ENCODE data around the gene ZSCAN16. TPM values are rescaled to one million over a fixed set of nuclear protein-coding genes. Genes with fewer than 3 reads are reported as not detected.
"Not testable (repeated sequence)": the region's sequence is repeated elsewhere in the genome, so short reads cannot be mapped to it uniquely, and the experiment has no call there.

ZSCAN16 gene
- total and polyA plus RNA-seq, 2 experiments from 2014 or later, result 4.7 to 12.9 TPM

- not testable (repeated sequence) for H3K27ac ChIP-seq (ENCODE audit: low read depth); H2AFZ ChIP-seq; H3K4me1 ChIP-seq (ENCODE audit: insufficient read depth); H3K4me1 Mint-ChIP-seq; H3K36me3 ChIP-seq (ENCODE audit: insufficient read depth); H3K36me3 Mint-ChIP-seq (ENCODE audit: low read depth); H3K9me2 ChIP-seq (ENCODE audit: insufficient read depth); H4K20me1 ChIP-seq (replicated peaks; ENCODE audit: insufficient read depth); H3K27ac Mint-ChIP-seq; DNase-seq (ENCODE audit: low spot score); ATAC-seq; H3F3A ChIP-seq (replicated peaks; ENCODE audit: low read depth); H3K4me2 ChIP-seq; H3K4me3 ChIP-seq; H3K79me2 ChIP-seq (replicated peaks; ENCODE audit: insufficient read depth); H3K4me3 Mint-ChIP-seq
- peaks cover 16% of the 10 kb centered on the region; the same call in 1 of the 2 replicates for H3K27me3 ChIP-seq (ENCODE audit: insufficient read depth)
- Mint-ChIP-seq H3K9me3 (peaks cover 16% of the 10 kb centered on the region; the same call in 2 of the 3 replicates), H3K27me3 (ENCODE audit: insufficient read depth, low read depth, poor library complexity) (peaks cover 13% of the 10 kb centered on the region)
Observed at GRCh38 chr6:28102222-28102621, 22.2 kb upstream of the ZSCAN16 start.

GRCh38 chr6:28102699-28103098 is 21.7 kb upstream of the ZSCAN16 start:
- not testable (repeated sequence) for H3K9me2 ChIP-seq (ENCODE audit: insufficient read depth); H3F3A ChIP-seq (replicated peaks; ENCODE audit: low read depth); H3K4me2 ChIP-seq; ATAC-seq; H3K27ac Mint-ChIP-seq; H4K20me1 ChIP-seq (replicated peaks; ENCODE audit: insufficient read depth); H2AFZ ChIP-seq; H3K79me2 ChIP-seq (replicated peaks; ENCODE audit: insufficient read depth); H3K4me3 ChIP-seq; H3K4me1 ChIP-seq (ENCODE audit: insufficient read depth); H3K4me1 Mint-ChIP-seq; H3K4me3 Mint-ChIP-seq; H3K27ac ChIP-seq (ENCODE audit: low read depth); DNase-seq (ENCODE audit: low spot score); H3K36me3 ChIP-seq (ENCODE audit: insufficient read depth); H3K36me3 Mint-ChIP-seq (ENCODE audit: low read depth)
- Mint-ChIP-seq H3K9me3 (peaks cover 11% of the 10 kb centered on the region; the same call in 2 of the 3 replicates), H3K27me3 (ENCODE audit: insufficient read depth, low read depth, poor library complexity) (peaks cover 13% of the 10 kb centered on the region)
- peaks cover 16% of the 10 kb centered on the region; the same call in 1 of the 2 replicates for H3K27me3 ChIP-seq (ENCODE audit: insufficient read depth)

DNA sequence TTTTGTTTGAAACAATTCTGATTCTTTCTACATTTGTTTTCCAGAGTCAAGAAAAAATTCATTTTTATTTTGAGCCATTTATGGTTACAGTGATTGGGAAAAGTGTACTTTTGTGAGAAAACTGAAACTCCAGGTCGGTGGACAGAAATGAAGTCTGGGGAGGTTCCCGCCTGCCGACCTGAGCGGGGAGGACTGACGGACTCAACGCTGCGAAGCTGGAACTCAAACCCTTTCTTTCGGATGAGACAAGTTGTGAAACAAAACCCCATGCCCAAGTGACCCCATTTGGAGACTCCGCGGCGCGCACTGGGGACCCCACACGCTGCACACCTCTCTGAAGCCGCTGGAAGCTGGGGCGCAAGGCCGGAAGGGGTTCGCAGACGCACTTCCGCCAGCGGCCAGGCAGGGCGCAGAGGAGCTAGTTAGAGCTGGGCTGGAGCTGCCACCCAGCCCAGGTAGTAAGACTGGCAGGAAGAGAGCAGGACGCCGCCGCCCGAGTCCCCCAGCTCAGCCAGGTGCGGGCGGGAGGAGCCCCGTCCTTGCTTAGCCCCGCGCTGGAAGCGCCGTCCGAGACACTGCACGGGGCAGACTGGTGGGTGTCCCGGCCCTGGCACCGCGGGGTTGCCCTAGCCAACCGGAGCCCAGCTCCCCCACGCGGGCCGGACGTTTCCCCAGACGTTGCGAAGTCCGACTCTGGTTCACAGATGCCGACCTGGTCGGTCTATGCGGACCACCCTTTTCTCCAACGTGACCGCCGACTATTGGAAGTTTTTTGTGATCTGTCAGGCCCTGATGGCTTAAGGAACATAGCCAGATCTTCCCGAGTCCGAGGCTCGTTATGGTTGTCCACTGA is 19.8 kb upstream of the ZSCAN16 start:
- Mint-ChIP-seq H3K4me1 (no peaks in the 10 kb centered on the region), H3K27me3 (ENCODE audit: insufficient read depth, low read depth, poor library complexity) (peaks cover 11% of the 10 kb centered on the region), H3K9me3 (no peaks in the 10 kb centered on the region; the same call in 1 of the 3 replicates), H3K27ac (peak overlapping the region; percentile 84), H3K36me3 (ENCODE audit: low read depth) (no peaks in the 10 kb centered on the region), H3K4me3 (peak overlapping the region; percentile 76)
- Histone ChIP-seq H3K4me1 (ENCODE audit: insufficient read depth) (no peaks in the 10 kb centered on the region), H3K36me3 (ENCODE audit: insufficient read depth) (no peaks in the 10 kb centered on the region), H3K27me3 (ENCODE audit: insufficient read depth) (peaks cover 19% of the 10 kb centered on the region; the same call in 1 of the 2 replicates), H3F3A (replicated peaks; ENCODE audit: low read depth) (no peaks in the 10 kb centered on the region), H3K9me2 (ENCODE audit: insufficient read depth) (no peaks in the 10 kb centered on the region), H3K27ac (ENCODE audit: low read depth) (no peak overlapping the region), H3K4me2 (peak overlapping the region; percentile 94), H4K20me1 (replicated peaks; ENCODE audit: insufficient read depth) (no peaks in the 10 kb centered on the region), H3K4me3 (peak overlapping the region; percentile 89), H2AFZ (peak overlapping the region; percentile 98), H3K79me2 (replicated peaks; ENCODE audit: insufficient read depth) (no peaks in the 10 kb centered on the region)
- DNase-seq (ENCODE audit: low spot score) (peak; percentile 95), ATAC-seq (peak; percentile 99)
- TF ChIP-seq CTCF (conservative IDR thresholded peaks at IDR 0.05; ENCODE audit: low read depth in 2 of 2) (peak; percentile 36 to 48), ZNF331 (CRISPR knock-in tag; IDR thresholded peaks at IDR 0.05; ENCODE audit: low read depth) (no peak), POLR2AphosphoS5 (IDR thresholded peaks at IDR 0.05; ENCODE audit: low read depth) (peak; percentile 81), JUNB (IDR thresholded peaks at IDR 0.05; ENCODE audit: unreplicated experiment) (no peak)
- TF ChIP-seq, protein P1, sequence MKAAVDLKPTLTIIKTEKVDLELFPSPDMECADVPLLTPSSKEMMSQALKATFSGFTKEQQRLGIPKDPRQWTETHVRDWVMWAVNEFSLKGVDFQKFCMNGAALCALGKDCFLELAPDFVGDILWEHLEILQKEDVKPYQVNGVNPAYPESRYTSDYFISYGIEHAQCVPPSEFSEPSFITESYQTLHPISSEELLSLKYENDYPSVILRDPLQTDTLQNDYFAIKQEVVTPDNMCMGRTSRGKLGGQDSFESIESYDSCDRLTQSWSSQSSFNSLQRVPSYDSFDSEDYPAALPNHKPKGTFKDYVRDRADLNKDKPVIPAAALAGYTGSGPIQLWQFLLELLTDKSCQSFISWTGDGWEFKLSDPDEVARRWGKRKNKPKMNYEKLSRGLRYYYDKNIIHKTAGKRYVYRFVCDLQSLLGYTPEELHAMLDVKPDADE (IDR thresholded peaks at IDR 0.05), result peak; percentile 53
